Colonic mucosa (tissue), 4 donors: Measurements from ENCODE around the gene TOGARAM1. TPM values are rescaled to one million over a fixed set of nuclear protein-coding genes. Genes with fewer than 3 reads are reported as not detected.

Experiments
- DNase-seq: peaks from one replicate; pipeline ENCODE4 v3.0.0-alpha.2; 2020
- H3K27ac ChIP-seq: fragments of 200-600 bp; one replicate; pipeline ENCODE4 v1.8.0; 2021
- H3K27me3 ChIP-seq: fragments of 200-600 bp; one replicate; pipeline ENCODE4 v1.8.0; 2021
- H3K36me3 ChIP-seq: fragments of 200-600 bp; one replicate; pipeline ENCODE4 v1.8.0; 2021
- H3K4me1 ChIP-seq: fragments of 200-600 bp; one replicate; pipeline ENCODE4 v1.8.0; 2021; ENCODE audit warnings: mild to moderate bottlenecking
- H3K4me3 ChIP-seq: fragments of 200-600 bp; one replicate; pipeline ENCODE4 v1.8.0; 2021
- H3K9ac ChIP-seq, 2 donors: one replicate each; pipeline ENCODE4 v1.7.0; 2013; ENCODE audit warnings: control low read depth in 2 of 2, low read depth in 2 of 2, low read length in 2 of 2
- H3K9me3 ChIP-seq: fragments of 200-600 bp; one replicate; pipeline ENCODE4 v1.8.0; 2021
- CTCF ChIP-seq: fragments of 200-600 bp; IDR thresholded peaks from one replicate; pipeline ENCODE4 v1.8.0; 2022; ENCODE audit warnings: antibody characterized with exemption, mild to moderate bottlenecking
- intact Hi-C: fragments of 100-400 bp; cut with DNase I; formaldehyde crosslinking; loops from one replicate; pipeline ENCODE4 v1.14.1; 2022
- total RNA-seq, 2 donors: library from RNA; stranded (reverse); fragmentation: NEBNext Ultra II Directional in 1 of 2; extraction: Animal tissue kit (Norgen Biotek cat#: 25700) in 1 of 2; gene quantifications; one replicate each; pipeline ENCODE4 v1.2.1, GENCODE V29; 2021
- donor health status: healthy.
- donor health status: DM: no; HTN: no; CAD: no.
- donor health status: DM: no; HTN: no; CAD: no.

Gene TOGARAM1
- 10 to 100 TPM in 1 of 2 donors, 1 to 10 TPM in 1; 8.8 to 10.7 TPM for total RNA-seq

GRCh38 chr14:44961554-44962333 is at the start of gene TOGARAM1, which contains the start of gene KLHL28:
TSS of gene TOGARAM1 (plus strand) at chr14:44962190. CDS start at chr14:44962422, 232 bp downstream.
TSS of gene KLHL28 (minus strand) at chr14:44961947. CDS start at chr14:44945928, 16,019 bp downstream.
- peak; percentile 99 for DNase-seq
- Histone ChIP-seq H3K4me3 (peak within 1 kb of the TSS; percentile 63), H3K36me3 (no peaks in the 10 kb centered on the region), H3K9ac (peak within 1 kb of the TSS; percentile 79 to 99), H3K27ac (peak within 1 kb of the TSS; percentile 95), H3K4me1 (peaks cover 27% of the 10 kb centered on the region), H3K9me3 (no peaks in the 10 kb centered on the region), H3K27me3 (no peaks in the 10 kb centered on the region)
- TF ChIP-seq CTCF = no peak
- intact Hi-C loops = loop anchor here (5.0 kb wide), 3 partner anchors 64 to 176 kb away; partner anchors contain the start of genes FANCM and PRPF39

- no peak for TF ChIP-seq CTCF
- no peaks in the 10 kb centered on the region for H3K36me3 ChIP-seq
- H3K27me3 ChIP-seq = peaks cover 9% of the 10 kb centered on the region
- no peak overlapping the region for H3K27ac ChIP-seq
- no peaks in the 10 kb centered on the region for H3K9me3 ChIP-seq
- no peak overlapping the region for H3K9ac ChIP-seq
- H3K4me1 ChIP-seq = no peaks in the 10 kb centered on the region
- intact Hi-C loops = loop anchor here (10.0 kb wide), 1 partner anchor 220 kb away; the partner anchor contains the start of genes FANCM and FKBP3
- DNase-seq = no peak
- no peak overlapping the region for H3K4me3 ChIP-seq
Measured at GRCh38 chr14:44914849-44915248, 47.1 kb upstream of the TOGARAM1 start.

GRCh38 chr14:44928793-44929192 is 33.2 kb upstream of the TOGARAM1 start:
- DNase-seq = no peak
- no peak for TF ChIP-seq CTCF
- Histone ChIP-seq H3K27ac (no peak overlapping the region), H3K27me3 (no peaks in the 10 kb centered on the region), H3K36me3 (no peaks in the 10 kb centered on the region), H3K4me3 (no peak overlapping the region), H3K9me3 (no peaks in the 10 kb centered on the region), H3K4me1 (no peaks in the 10 kb centered on the region), H3K9ac (no peak overlapping the region)
- intact Hi-C loops = no loop called here

GRCh38 chr14:44935155-44935554 is 26.8 kb upstream of the TOGARAM1 start:
- Histone ChIP-seq H3K4me3 (no peak overlapping the region), H3K36me3 (no peaks in the 10 kb centered on the region), H3K27ac (no peak overlapping the region), H3K4me1 (no peaks in the 10 kb centered on the region), H3K9me3 (no peaks in the 10 kb centered on the region), H3K27me3 (no peaks in the 10 kb centered on the region), H3K9ac (no peak overlapping the region)
- TF ChIP-seq CTCF = no peak
- intact Hi-C loops = no loop called here
- no peak for DNase-seq

DNA sequence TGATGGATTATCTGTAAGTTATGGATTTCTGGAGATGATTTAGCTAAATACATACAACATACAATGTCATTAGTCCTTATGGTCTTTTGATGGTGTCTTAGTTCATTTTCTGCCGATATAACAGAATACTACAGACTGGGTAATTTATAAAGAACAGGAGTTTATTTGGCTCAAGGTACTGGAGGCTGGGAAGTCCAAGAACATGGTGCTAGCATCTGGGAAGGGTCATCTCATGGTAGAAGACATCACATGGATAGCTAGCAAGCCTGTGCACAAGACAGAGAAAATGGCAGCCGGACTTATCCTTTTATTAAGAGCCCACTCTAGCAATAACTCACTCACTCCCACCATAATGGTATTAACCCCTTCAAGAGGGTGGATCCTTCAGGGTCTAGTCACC is 24.4 kb upstream of the TOGARAM1 start:
- intact Hi-C loops = no loop called here
- no peak for DNase-seq
- Histone ChIP-seq H3K27me3 (no peaks in the 10 kb centered on the region), H3K9me3 (no peaks in the 10 kb centered on the region), H3K4me3 (no peak overlapping the region), H3K4me1 (no peaks in the 10 kb centered on the region), H3K27ac (no peak overlapping the region), H3K36me3 (no peaks in the 10 kb centered on the region), H3K9ac (no peak overlapping the region)
- TF ChIP-seq CTCF = no peak
